HG02870 (cell line): ENCODE measurements around the gene AUTS2.

ENCODE experiments used
- ATAC-seq: cut with Tn5 transposase; IDR thresholded peaks from one replicate; pipeline ENCODE4 v1.9.1; 2021; ENCODE audit warnings: mild to moderate bottlenecking, moderate library complexity; ENCODE audit not compliant: unreplicated experiment

Gene AUTS2

GRCh38 chr7:70684173-70684572, 1085.9 kb downstream of the AUTS2 start:
- ATAC-seq: no peak

DNA sequence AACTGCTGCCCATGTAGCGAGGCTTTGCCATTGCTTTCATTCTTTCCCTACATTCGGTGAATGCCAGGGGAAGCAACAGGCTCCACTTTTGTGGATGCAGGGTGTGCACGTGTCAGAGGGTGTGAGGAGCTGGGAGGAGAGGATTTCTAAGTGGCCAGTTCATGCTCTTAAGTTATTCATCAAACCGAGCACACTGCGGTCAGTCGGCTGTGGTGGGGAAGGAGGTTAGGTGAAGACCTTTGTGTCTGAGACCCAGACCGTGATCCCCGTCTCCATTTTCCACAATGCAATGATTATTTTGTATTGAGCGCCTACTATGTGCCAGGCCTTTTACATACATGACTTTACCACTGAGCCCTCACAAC, 1095.0 kb downstream of the AUTS2 start:
- ATAC-seq: no peak

- peak; percentile 60 for ATAC-seq
These were observed 1095.6 kb downstream of the AUTS2 start for GRCh38 chr7:70693686-70694433.

DNA sequence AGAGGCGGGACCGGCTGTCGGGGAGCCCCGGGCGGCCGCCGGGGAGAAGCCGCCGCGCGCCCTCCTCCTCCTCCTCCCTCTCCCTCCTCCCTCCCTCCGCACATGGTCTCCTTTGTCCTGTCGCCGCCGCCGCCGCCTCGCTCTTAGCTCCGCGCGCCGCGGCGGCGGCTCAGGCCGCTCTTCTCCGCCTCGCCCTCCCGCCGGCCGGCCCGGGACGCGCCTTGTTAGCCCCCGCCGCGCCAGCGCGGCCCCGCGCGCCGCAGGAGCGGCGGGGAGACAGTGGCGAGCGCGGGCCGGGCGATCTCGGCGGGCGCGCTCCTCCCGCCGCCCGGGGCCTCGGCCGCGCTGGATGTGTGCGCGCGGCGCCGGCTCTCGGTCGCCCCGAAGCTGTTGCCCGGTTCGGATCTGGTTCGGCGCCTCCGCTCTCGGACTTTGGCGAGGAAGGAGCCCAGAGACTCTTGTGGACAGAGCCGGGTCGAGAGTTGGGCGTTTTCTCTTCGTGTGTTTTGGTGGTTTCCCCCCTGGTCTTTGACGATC, 1096.2 kb downstream of the AUTS2 start:
- ATAC-seq: peak; percentile 31

- ATAC-seq: no peak
These were observed 1096.9 kb downstream of the AUTS2 start for GRCh38 chr7:70694971-70695794.

DNA sequence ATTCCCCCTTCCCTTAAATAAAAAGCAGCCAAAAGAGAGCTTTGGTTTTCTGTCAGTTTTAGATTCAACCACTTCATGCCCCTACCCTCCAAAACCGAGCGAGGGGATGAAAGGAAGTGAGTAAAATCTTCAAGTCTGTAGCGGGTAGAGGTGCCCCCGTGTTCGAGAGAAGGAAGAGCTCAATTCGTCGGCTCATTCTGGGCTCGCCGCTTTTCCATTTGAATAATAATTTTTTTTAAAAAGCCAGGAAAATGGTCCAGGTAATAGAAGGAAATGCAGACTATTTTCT, 1097.5 kb downstream of the AUTS2 start:
- no peak for ATAC-seq

DNA sequence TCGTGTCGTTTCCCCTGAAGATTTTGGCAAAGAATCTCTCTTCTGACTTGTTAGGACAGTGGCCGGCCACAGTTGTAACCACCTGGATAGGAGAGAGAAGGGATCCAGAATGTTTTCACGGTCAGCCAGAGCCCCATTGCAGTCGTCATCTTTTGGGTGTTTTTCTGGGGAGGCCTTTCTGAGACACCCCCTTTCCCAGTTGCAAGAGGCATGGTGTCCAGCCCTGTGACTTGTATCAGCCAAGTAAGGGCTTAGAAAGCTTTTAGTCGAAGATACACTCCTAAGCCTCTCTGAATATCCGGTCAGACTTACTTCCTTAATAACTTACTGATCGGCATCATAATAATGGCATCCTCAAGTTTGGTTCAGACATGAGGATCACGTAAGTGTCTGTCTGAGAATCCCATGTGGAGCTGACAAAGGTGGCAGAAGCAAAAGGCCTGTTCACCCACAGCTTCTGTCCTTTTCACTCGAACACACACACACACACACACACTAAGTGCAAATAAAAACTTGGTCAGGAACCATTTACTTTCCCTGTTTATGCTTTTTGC, 1098.0 kb downstream of the AUTS2 start:
- ATAC-seq: no peak

GRCh38 chr7:70698219-70698832, 1100.1 kb downstream of the AUTS2 start:
- ATAC-seq: no peak

DNA sequence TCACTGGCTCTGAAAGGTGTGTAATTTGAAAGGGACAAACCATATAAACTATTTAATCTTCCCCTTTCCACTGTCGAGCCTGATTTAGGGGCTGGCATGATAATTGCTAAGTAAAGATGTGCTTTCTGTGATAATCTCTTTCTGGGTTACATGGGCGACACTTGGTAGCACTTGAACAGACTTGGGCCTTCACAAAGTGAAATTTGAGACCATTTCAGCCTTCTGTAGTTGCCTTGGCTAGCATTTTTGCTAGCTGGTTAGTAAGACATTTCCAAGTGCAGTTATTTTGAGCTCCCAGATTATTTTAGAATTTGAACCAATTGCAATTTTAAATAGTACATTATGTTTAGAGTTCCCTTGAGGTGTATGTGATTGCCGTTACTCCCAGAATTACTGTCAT, 1101.0 kb downstream of the AUTS2 start:
- no peak for ATAC-seq

- ATAC-seq: no peak
These were observed 1102.0 kb downstream of the AUTS2 start for GRCh38 chr7:70700055-70700940.

- no peak for ATAC-seq
These were observed 1102.7 kb downstream of the AUTS2 start for GRCh38 chr7:70700941-70701425.

DNA sequence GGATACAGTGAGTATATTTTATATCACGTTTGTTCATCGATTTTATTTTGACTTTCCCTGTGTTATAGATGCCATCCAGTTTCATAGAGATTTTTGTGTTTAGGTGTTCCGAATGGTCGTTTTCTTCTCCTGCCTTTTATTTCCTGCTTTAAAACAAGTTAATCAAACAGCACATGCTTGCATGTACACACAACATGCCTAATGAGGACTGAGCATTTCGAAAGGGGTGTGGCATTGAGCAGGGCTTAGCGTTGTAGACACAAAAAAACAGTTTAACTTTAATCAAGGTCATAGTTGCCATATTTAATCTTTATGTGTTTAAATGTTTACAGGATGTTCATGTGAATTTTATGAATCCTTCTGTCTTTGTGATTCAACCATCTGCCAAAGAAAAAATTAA, 1103.2 kb downstream of the AUTS2 start:
- ATAC-seq: no peak

GRCh38 chr7:70701991-70702390, 1103.7 kb downstream of the AUTS2 start:
- ATAC-seq: no peak

DNA sequence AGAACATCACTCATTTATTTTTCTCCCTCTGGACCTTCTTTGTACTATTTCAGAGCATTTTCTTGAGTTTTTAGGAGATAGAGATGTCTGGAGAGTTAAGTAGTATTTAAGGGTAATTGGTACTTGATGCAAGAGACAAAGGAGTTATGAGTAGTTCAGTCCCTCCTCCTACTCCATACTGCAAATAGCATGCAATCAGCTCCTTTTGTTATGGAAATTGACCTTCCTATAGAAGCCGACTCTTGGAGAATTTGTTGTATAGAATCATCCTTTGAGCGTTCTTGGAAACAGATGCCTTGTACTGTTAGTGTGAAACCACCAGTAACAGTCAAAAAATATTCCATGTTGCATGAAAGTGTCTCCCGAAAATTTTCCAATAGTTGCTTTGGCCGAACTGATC, 1105.5 kb downstream of the AUTS2 start:
- ATAC-seq: no peak

DNA sequence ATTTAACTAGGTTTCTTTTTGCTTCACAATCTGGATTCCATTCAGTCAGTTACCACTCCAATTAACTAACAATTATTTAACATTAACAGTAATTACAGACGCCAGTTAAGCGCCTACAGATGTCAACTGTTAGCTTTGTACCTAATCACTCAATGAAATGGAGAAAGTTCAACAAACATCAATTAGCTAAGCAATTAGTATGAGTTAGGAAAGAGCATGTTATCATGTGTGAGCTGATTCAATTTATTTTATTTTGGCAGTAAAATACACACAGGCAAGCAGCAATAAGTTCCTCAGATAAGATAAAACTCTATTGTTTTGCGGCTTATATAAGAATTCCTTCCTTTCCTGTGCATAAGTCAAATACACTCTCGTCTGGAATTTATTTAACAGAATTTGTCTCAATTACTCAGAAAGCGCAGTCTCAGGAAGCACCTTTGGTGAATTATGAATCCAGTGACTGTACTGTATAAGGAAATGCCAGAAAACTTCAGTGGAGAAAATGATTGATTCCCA, 1106.6 kb downstream of the AUTS2 start:
- no peak for ATAC-seq

- no peak for ATAC-seq
These were observed 1107.9 kb downstream of the AUTS2 start for GRCh38 chr7:70706204-70706603.

DNA sequence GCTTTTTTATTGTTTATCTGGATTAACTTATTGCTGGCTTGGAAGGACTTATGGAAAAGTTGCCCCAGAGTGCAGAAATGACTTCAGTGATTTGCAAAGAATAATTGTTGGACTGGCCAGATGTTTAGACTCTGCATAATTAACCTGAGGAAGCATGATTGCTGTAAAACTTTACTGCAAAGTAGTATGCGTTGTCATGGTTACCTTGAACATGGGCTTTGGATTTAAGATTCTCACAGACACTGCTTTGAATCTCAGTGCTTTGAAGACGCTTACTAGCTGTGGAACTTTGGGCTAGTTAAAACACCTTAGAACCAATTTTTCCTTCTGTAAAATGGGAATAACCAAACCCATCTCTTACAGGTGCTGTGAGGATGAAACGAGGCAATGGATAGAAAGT, 1108.4 kb downstream of the AUTS2 start:
- ATAC-seq: no peak

DNA sequence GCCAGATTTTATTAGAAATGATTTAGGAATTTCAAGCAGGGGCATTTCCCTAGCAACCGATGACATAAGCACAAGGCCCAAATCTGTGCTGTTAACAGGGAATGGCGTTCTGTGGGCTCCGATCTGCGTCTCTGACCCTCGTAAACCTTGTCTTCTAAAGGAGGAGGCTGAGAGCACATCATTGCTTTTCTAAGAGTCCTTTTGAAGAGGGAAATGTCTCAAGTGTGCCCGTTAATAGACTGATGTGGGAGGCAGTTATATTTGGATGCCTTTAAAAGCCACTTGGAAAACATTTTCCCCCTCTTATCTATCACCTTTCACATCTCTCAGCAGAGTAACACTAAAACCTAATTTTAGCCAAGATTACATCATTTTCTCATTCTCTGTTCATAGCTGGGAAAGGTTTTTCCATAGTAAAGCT, 1109.6 kb downstream of the AUTS2 start:
- ATAC-seq: no peak

- ATAC-seq: no peak
These were observed 1111.8 kb downstream of the AUTS2 start for GRCh38 chr7:70710011-70710480.

DNA sequence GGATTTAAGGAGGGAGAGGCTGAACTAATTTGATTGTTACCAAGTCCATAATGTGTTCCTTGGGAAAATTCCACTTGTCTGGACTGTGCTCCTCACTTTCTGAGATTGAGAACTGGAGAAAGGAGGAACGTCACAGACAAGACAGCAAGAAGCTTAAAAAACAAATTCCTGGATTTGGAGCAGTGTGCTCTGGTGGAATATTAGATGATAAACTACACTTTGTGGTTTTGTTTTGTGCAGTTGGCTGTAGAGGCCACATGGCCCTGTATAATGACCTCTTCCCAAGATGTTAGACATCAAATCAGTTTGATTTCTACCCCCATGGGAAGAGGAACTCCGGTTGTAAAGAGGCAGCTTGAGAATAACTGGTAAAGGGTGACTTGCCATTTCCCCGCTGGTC, 1112.4 kb downstream of the AUTS2 start:
- no peak for ATAC-seq
